ENCODE data around the gene GPANK1.
"Not testable (repeated sequence)": the region's sequence is repeated elsewhere in the genome, so short reads cannot be mapped to it uniquely, and the experiment has no call there.

The GPANK1 gene

GRCh38 chr6:31664790-31665500 lies at the start of gene GPANK1:
Gene GPANK1, minus strand, starts transcription at chr6:31664997. Its CDS starts 519 bp downstream, at chr6:31664478.
- DNase-seq (ENCODE audit: low spot score), result peak; percentile 89

- DNase-seq (ENCODE audit: low spot score), result no peak
Measured at GRCh38 chr6:31713991-31714684, 49.3 kb upstream of the GPANK1 start.

- DNase-seq (ENCODE audit: low spot score), result no peak
Measured at GRCh38 chr6:31713465-31713864, 48.7 kb upstream of the GPANK1 start.

- no peak for DNase-seq (ENCODE audit: low spot score)
Measured at GRCh38 chr6:31712296-31712695, 47.5 kb upstream of the GPANK1 start.

GRCh38 chr6:31711233-31711632 lies 46.4 kb upstream of the GPANK1 start:
- DNase-seq (ENCODE audit: low spot score), result peak; percentile 59

- DNase-seq (ENCODE audit: low spot score), result no peak
Measured at GRCh38 chr6:31710523-31711219, 45.9 kb upstream of the GPANK1 start.

GRCh38 chr6:31709157-31709556 lies 44.4 kb upstream of the GPANK1 start:
- not testable (repeated sequence) for DNase-seq (ENCODE audit: low spot score)

GRCh38 chr6:31708224-31708623 lies 43.4 kb upstream of the GPANK1 start:
- DNase-seq (ENCODE audit: low spot score), result no peak

- DNase-seq (ENCODE audit: low spot score), result no peak
Measured at GRCh38 chr6:31707701-31708100, 42.9 kb upstream of the GPANK1 start.

- no peak for DNase-seq (ENCODE audit: low spot score)
Measured at GRCh38 chr6:31706599-31706998, 41.8 kb upstream of the GPANK1 start, which contains the start of gene LY6G6F. Gene LY6G6F, plus strand, starts transcription at chr6:31706866. Its CDS starts 41 bp downstream, at chr6:31706907.

GRCh38 chr6:31705931-31706330 lies 41.1 kb upstream of the GPANK1 start:
- DNase-seq (ENCODE audit: low spot score), result no peak

GRCh38 chr6:31702819-31703716 lies 38.3 kb upstream of the GPANK1 start, which contains the start of gene ABHD16A:
Gene ABHD16A, minus strand, starts transcription at chr6:31703324. Its CDS starts 43 bp downstream, at chr6:31703281.
- peak; percentile 96 for DNase-seq (ENCODE audit: low spot score)

GRCh38 chr6:31702405-31702818 lies 37.6 kb upstream of the GPANK1 start:
- DNase-seq (ENCODE audit: low spot score), result no peak

- DNase-seq (ENCODE audit: low spot score), result peak; percentile 73
Measured at GRCh38 chr6:31701666-31702404, 37.0 kb upstream of the GPANK1 start.

GRCh38 chr6:31700740-31701401 lies 36.1 kb upstream of the GPANK1 start:
- DNase-seq (ENCODE audit: low spot score), result no peak

- no peak for DNase-seq (ENCODE audit: low spot score)
Measured at GRCh38 chr6:31697555-31697954, 32.8 kb upstream of the GPANK1 start.

GRCh38 chr6:31693535-31693934 lies 28.7 kb upstream of the GPANK1 start:
- no peak for DNase-seq (ENCODE audit: low spot score)

GRCh38 chr6:31692886-31693285 lies 28.1 kb upstream of the GPANK1 start:
- no peak for DNase-seq (ENCODE audit: low spot score)

GRCh38 chr6:31692353-31692752 lies 27.6 kb upstream of the GPANK1 start:
- no peak for DNase-seq (ENCODE audit: low spot score)

- no peak for DNase-seq (ENCODE audit: low spot score)
Measured at GRCh38 chr6:31691564-31692108, 26.8 kb upstream of the GPANK1 start.
